GM21723 (cell line): ENCODE data around the gene FYN.
"Not testable (repeated sequence)": the region's sequence is repeated elsewhere in the genome, so short reads cannot be mapped to it uniquely, and the experiment has no call there.

Experiments
- ATAC-seq: cut with Tn5 transposase; IDR thresholded peaks from one replicate; pipeline ENCODE4 v1.9.1; 2021; ENCODE audit warnings: mild to moderate bottlenecking, moderate library complexity; ENCODE audit not compliant: unreplicated experiment

The FYN gene

GRCh38 chr6:111687652-111688051 is 185.6 kb downstream of the FYN start:
- no peak for ATAC-seq

- no peak for ATAC-seq
Measured at GRCh38 chr6:111686932-111687266, 186.4 kb downstream of the FYN start.

GRCh38 chr6:111686249-111686931 is 186.9 kb downstream of the FYN start:
- no peak for ATAC-seq

GRCh38 chr6:111685526-111685925 is 187.7 kb downstream of the FYN start:
- no peak for ATAC-seq

- ATAC-seq: no peak
Measured at GRCh38 chr6:111685058-111685457, 188.2 kb downstream of the FYN start.

- ATAC-seq: no peak
Measured at GRCh38 chr6:111683749-111684267, 189.4 kb downstream of the FYN start.

- ATAC-seq: no peak
Measured at GRCh38 chr6:111683157-111683556, 190.1 kb downstream of the FYN start.

GRCh38 chr6:111681860-111682259 is 191.4 kb downstream of the FYN start:
- no peak for ATAC-seq

GRCh38 chr6:111680811-111681609 is 192.2 kb downstream of the FYN start:
- ATAC-seq: not testable (repeated sequence)

- no peak for ATAC-seq
Measured at GRCh38 chr6:111680015-111680712, 193.1 kb downstream of the FYN start.

- ATAC-seq: no peak
Measured at GRCh38 chr6:111679126-111679858, 194.0 kb downstream of the FYN start.

- no peak for ATAC-seq
Measured at GRCh38 chr6:111677249-111677990, 195.8 kb downstream of the FYN start.

GRCh38 chr6:111676383-111676782 is 196.9 kb downstream of the FYN start:
- ATAC-seq: no peak

GRCh38 chr6:111674883-111675282 is 198.4 kb downstream of the FYN start:
- no peak for ATAC-seq

- ATAC-seq: no peak
Measured at GRCh38 chr6:111674413-111674812, 198.8 kb downstream of the FYN start.

- ATAC-seq: no peak
Measured at GRCh38 chr6:111673937-111674336, 199.3 kb downstream of the FYN start.

- no peak for ATAC-seq
Measured at GRCh38 chr6:111673532-111673931, 199.7 kb downstream of the FYN start.

- ATAC-seq: no peak
Measured at GRCh38 chr6:111672761-111673450, 200.3 kb downstream of the FYN start.

- no peak for ATAC-seq
Measured at GRCh38 chr6:111669326-111669725, 203.9 kb downstream of the FYN start.

- no peak for ATAC-seq
Measured at GRCh38 chr6:111668410-111668809, 204.8 kb downstream of the FYN start.
